ENCODE measurements around the gene PRCC.

Gene PRCC

DNA sequence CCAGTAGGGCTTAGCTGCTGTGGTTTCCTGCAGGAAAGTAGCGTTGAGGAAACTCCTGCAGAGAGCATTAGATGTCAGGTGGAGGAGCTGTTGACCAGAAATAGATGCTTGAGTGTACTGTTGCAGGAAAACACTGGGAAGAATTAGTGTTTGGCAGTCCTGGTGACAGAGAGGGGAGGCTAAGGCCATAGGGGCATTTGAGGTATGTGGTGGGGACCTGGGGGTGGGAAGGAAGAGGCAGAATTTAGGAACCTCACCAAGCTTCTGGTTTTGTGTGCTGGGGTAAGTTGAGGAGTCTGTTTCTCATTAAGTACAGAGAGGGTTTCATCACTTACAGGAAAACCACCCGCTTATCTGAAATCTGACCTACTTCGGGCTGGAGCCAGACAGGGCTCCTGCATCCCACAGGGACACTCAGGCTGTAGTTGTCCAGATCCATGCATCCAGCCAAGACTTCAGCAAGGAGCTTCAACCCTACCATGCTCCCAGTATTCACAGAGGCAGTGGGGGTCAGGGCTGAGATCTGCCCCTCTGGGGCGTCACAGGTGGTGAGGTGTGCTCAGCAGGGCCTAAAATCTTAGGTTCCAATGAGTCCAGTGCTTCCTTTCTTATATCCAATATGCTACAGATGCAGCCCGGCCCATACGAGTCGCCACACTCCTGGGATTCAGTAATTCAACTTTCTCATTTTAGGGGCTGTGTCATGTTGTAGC is 34.2 kb downstream of the PRCC start:
- H3K4me1 ChIP-seq, result no peaks in the 10 kb centered on the region
- H3K36me3 ChIP-seq (replicated peaks), result peaks cover 52% of the 10 kb centered on the region
- DNase-seq (ENCODE audit: low spot score in 2 of 2), result no peak
- in situ Hi-C loops (cut with MboI; ENCODE audit: low sequenced_read_pairs), result no loop called here
- no peaks in the 10 kb centered on the region for H3K27me3 ChIP-seq (ENCODE audit: low read depth)
- H3K4me3 ChIP-seq, result no peak overlapping the region
- no peaks in the 10 kb centered on the region for H3K9me3 ChIP-seq

DNA sequence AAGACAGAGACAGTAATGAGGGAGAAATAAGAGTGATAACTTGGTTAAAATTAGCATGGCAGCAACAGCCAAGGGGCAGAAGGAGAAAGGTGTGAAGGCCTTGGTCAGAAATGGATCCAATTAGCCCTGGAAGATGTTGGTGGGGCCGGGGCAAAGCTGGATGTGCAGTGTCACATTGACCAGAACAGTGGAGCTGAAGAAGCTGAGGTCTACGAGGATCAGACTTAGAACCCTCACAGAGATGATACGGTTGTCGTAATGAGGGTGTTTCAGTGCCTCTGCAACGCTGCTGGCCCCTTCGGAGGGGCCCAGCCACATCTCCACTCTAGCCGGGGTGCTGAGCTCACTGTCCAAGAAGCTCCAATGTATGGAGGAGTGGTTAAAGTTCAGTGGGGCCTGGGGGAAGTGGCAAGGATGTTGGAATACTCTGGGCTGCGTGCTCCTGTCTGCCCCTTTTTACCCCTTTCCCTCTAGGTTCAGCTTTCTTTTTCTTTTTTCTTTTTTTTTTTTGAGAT is 35.1 kb downstream of the PRCC start:
- in situ Hi-C loops (cut with MboI; ENCODE audit: low sequenced_read_pairs), result no loop called here
- Histone ChIP-seq H3K9me3 (no peaks in the 10 kb centered on the region), H3K27me3 (ENCODE audit: low read depth) (no peaks in the 10 kb centered on the region), H3K36me3 (replicated peaks) (peaks cover 43% of the 10 kb centered on the region), H3K4me1 (no peaks in the 10 kb centered on the region), H3K4me3 (no peak overlapping the region)
- no peak for DNase-seq (ENCODE audit: low spot score in 2 of 2)

DNA sequence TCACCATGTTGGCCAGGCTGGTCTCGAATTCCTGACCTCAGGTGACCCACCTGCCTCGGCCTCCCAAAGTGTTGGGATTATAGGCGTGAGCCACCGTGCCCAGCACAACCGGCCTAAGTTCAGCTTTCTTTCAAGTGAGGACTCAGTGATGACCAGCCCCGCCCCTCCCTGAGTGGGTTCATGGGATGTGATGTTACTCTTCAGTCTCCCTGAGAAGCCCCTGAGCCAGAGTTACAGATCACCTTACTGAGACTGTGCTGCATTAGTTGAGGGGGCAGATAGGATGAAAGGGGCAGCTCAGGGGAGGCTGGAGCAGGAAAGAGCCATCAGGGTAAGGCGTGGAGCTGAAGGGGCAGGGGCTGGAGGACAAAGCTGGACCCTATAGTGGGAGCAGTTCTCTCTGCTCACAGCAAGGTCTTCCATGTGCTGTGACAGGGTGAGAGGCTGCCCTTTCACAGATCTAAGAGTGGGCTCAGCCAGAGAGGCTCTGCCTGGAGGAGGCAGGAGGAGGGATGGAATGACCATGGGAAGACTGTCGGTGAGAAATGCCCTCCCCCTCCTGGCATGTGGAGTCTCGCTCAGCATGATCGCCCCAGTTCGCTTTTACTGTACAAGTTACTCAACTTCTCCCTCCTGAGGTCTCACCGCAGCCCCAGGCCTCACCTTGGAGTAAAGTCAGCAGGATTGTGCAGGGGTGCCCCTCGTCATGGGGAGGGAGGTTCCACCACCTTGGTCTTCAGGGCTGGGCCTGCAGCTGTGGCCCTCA is 35.9 kb downstream of the PRCC start:
- DNase-seq (ENCODE audit: low spot score in 2 of 2), result no peak
- Histone ChIP-seq H3K4me3 (no peak overlapping the region), H3K9me3 (no peaks in the 10 kb centered on the region), H3K4me1 (no peaks in the 10 kb centered on the region), H3K27me3 (ENCODE audit: low read depth) (no peaks in the 10 kb centered on the region), H3K36me3 (replicated peaks) (peaks cover 35% of the 10 kb centered on the region)
- in situ Hi-C loops (cut with MboI; ENCODE audit: low sequenced_read_pairs), result no loop called here

DNA sequence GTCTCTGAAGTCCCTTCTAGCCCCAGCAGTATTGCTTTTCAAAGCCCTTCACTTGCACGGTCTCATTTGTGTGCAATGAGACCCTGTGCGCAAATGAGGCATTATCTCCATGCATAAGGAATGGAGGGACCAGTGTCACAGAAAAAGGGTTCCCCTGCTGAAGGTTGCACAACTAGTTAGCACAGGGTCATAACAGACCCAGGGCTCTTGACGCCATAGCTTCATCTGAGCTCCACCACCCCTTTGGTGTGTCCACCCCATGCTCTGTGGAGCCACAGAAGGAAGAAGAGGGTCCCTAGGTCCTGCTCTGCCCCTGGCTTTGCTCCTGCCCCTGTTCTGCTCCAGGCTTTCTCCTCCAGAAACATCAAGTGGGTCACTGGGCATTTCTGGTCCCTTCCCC is 36.7 kb downstream of the PRCC start:
- Histone ChIP-seq H3K9me3 (no peaks in the 10 kb centered on the region), H3K36me3 (replicated peaks) (peaks cover 28% of the 10 kb centered on the region), H3K4me3 (no peak overlapping the region), H3K27me3 (ENCODE audit: low read depth) (no peaks in the 10 kb centered on the region), H3K4me1 (no peaks in the 10 kb centered on the region)
- no peak for DNase-seq (ENCODE audit: low spot score in 2 of 2)
- in situ Hi-C loops (cut with MboI; ENCODE audit: low sequenced_read_pairs), result no loop called here

DNA sequence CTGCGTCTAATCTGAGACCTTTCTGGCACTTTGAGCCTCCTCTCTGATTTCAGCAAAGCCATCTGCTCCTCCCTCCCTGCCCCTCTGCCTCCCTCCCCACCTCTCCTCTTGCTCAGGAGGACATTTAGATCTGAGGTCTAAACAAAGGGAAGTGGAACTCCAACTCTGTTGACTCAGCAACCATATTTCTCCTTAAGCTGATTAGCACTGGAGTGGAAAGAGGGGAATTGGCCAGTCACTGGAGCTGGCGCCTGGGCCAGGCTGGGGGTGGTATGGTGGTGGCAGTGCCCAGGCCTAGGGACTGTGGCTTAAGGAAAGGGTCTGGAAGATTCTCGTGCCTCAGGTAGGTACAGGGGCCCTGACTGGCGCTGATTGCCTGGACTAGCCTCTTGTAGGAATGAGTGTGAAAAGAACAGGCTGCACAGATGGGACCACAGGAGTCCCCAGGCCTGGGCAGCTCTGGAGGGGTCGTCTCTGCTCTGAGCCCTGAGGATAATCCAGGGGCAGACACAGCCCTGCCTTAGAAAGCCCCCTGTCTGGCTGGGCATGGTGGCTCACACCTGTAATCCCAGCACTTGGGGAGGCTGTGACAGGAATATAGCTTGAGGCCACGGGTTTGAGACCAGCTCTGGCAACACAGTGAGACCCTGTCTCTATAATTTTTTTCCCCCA is 37.4 kb downstream of the PRCC start:
- DNase-seq (ENCODE audit: low spot score in 2 of 2), result no peak
- no peaks in the 10 kb centered on the region for H3K4me1 ChIP-seq
- peaks cover 23% of the 10 kb centered on the region for H3K36me3 ChIP-seq (replicated peaks)
- in situ Hi-C loops (cut with MboI; ENCODE audit: low sequenced_read_pairs), result no loop called here
- no peak overlapping the region for H3K4me3 ChIP-seq
- no peaks in the 10 kb centered on the region for H3K27me3 ChIP-seq (ENCODE audit: low read depth)
- no peaks in the 10 kb centered on the region for H3K9me3 ChIP-seq

DNA sequence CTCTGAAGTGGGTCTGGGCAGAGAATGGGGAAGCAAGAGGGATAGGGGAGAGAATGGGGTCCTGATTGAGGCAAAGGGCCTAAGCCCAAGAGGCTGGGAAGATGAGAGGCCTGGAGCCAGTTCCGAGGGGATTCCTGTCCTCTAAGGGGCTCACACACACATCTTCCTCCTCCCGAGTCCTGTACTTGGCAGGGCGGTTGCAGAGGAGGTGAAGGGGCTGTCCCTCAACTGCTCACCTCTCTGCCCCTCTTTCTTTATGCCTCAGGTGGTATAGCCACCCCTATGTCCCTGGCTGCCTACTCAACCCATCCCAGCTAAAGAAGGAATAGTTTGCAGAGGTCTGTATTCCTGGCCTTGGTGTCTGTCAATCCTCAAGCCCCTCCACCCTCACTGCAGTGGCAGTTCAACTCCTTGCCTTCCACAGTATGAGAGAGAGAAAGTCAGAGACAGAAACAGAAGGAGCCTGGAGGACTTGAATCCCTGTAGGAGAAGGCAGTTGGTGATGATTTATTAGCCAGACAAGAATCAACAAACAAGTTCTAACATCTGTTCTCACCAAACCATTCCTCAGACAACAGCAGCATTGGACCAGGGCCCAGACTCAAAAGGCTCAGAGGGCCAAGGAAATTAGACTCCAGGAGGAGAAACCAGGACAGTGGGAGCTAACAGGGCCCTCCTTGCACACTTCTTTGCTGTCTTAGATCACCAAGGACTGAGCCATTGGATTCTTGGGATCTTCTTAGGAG is 38.6 kb downstream of the PRCC start:
- DNase-seq (ENCODE audit: low spot score in 2 of 2), result no peak
- in situ Hi-C loops (cut with MboI; ENCODE audit: low sequenced_read_pairs), result no loop called here
- Histone ChIP-seq H3K9me3 (no peaks in the 10 kb centered on the region), H3K4me3 (no peak overlapping the region), H3K36me3 (replicated peaks) (peaks cover 14% of the 10 kb centered on the region), H3K4me1 (no peaks in the 10 kb centered on the region), H3K27me3 (ENCODE audit: low read depth) (no peaks in the 10 kb centered on the region)

DNA sequence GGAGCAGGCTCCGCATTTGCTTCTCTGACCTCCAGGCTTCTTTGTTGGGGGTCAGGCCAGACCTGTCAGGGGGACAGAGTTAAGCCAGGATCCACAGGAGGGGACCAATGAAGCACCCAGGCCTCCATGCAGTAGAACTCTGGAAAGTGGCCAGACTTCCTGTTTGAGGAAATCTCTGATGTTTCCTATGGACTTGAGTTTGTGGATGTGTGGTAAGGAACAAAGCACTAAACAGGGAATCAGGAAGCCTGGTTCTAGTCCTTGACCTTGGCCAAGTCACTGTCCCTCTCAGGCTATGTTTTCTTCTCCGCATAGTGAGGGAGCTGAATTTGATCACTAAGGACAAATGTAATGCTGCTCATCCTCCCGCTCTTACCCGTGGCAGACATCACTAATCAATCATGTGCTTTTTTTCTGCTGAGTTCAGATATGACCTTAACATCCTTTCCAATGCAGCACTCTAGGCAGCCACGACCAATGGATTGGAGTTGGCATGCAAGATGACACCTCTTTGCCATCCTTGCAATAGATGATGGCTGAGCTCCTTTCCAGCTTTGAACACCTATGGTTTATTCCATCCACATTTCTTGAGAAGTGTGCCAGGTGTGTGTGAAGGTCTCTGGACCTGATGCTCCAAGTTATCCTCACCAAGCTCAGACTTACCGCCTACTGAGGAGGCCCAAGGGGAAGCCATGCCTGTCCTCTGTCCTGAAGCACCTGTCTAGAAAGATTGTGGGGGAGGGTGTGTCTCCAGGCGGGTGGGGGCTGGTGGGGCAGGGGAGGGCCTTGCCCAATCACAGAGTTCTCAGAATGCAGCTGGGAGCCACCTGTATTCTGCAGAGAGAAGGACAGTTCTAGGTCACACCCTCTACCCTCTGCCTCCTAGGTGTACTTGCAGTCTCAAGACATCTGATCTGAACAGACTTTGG is 39.4 kb downstream of the PRCC start:
- peaks cover 6% of the 10 kb centered on the region for H3K36me3 ChIP-seq (replicated peaks)
- H3K9me3 ChIP-seq, result no peaks in the 10 kb centered on the region
- no peak overlapping the region for H3K4me3 ChIP-seq
- in situ Hi-C loops (cut with MboI; ENCODE audit: low sequenced_read_pairs), result no loop called here
- DNase-seq (ENCODE audit: low spot score in 2 of 2), result no peak
- no peaks in the 10 kb centered on the region for H3K27me3 ChIP-seq (ENCODE audit: low read depth)
- H3K4me1 ChIP-seq, result no peaks in the 10 kb centered on the region

DNA sequence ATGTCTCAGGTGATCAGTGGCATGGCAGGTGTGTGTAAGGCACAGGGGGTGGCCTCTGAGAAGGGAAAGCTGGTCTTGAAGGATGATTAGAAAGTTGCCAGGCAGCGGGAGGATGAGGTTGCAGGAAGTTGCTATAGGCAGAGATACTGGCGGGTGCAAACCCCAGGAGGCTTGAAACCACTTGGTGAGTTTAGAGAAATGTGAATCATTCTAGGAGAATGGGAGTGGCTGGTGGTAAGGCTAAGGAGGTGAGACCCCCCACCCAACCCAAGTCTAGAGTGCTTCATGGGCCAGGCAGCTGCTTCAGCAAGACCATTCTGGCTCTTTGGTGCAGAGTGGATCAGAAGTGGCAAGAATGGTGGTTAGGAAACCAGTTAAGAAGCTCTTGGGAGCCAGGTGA is 40.3 kb downstream of the PRCC start:
- H3K27me3 ChIP-seq (ENCODE audit: low read depth), result no peaks in the 10 kb centered on the region
- H3K4me3 ChIP-seq, result no peak overlapping the region
- DNase-seq (ENCODE audit: low spot score in 2 of 2), result no peak
- no peaks in the 10 kb centered on the region for H3K9me3 ChIP-seq
- H3K36me3 ChIP-seq (replicated peaks), result 0 out of 2 replicates have a peak, but pooled peaks cover 2% of the 10 kb centered on the region
- in situ Hi-C loops (cut with MboI; ENCODE audit: low sequenced_read_pairs), result no loop called here
- no peaks in the 10 kb centered on the region for H3K4me1 ChIP-seq

DNA sequence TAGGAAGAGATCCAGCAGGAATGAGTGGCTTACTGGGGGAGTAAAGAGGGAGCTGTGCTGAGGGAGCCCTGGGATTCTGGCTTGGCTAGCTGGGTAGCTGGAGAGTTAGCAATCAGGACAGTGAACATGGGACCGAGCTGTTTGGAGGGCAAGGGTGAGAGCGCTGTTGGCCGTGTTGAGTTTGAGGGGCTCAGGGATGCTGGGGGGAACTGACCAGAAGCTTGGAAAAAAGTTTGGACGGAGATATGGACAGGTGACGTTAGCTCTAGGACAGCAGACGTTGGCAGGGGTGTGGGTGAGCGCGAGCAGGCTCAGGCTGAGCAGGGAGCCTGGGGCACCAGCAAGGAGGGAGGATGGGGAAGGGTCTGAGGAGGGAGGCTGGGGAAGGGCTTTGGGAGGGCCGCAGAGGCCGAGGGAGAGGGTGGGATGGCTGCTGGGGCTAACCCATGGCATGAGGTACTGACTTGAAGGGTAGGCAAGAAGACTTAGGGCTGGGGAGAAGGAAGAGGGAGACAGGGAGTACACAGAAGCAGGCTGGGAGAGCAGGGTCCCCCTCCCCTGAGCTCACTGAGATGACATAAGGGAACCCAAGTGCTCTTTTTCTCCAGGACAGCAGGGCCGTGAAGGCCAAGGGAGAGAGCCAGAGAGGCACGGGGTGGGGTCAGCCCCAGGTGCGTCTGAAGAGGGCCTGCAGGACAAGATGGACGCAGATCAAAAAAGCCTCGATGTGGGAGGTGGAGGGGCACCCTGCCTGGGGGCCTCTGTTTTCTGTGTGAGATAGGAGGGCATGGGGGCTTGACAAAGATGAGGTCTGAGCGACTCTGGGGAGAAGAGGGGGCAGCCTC is 41.1 kb downstream of the PRCC start:
- in situ Hi-C loops (cut with MboI; ENCODE audit: low sequenced_read_pairs), result no loop called here
- no peak overlapping the region for H3K4me3 ChIP-seq

DNA sequence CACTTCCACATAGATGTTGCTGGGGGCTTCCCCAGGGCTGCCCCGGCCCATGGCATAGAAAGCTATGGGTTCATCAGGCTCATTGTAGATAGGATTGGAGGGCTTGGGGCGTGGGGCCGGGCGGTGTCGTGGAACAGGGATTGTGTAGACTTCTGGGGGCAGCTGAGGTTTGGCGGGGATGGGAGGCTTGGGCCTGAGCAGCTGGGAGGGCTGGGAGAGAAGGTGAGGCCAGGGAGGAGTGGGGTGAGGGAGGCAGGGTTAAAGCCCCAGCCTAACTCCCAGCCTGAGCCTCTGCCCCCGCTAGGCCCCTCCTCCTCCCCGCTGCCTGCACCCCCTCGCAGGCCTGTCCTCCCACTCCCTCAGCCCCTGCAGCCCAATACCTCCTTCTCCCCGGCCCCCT is 41.9 kb downstream of the PRCC start:
- Histone ChIP-seq H3K36me3 (replicated peaks) (0 out of 2 replicates have a peak, but pooled peaks cover 2% of the 10 kb centered on the region), H3K9me3 (no peaks in the 10 kb centered on the region), H3K4me3 (no peak overlapping the region), H3K27me3 (ENCODE audit: low read depth) (no peaks in the 10 kb centered on the region), H3K4me1 (peaks cover 8% of the 10 kb centered on the region)
- DNase-seq (ENCODE audit: low spot score in 2 of 2), result no peak
- in situ Hi-C loops (cut with MboI; ENCODE audit: low sequenced_read_pairs), result no loop called here

More for the DNA sequence above, 41.1 kb downstream of the PRCC start:
- no peak for DNase-seq (ENCODE audit: low spot score in 2 of 2)
- Histone ChIP-seq H3K27me3 (ENCODE audit: low read depth) (no peaks in the 10 kb centered on the region), H3K9me3 (no peaks in the 10 kb centered on the region), H3K4me1 (peaks cover under 1% of the 10 kb centered on the region; the same call in 1 of the 2 replicates), H3K36me3 (replicated peaks) (0 out of 2 replicates have a peak, but pooled peaks cover 2% of the 10 kb centered on the region)

DNA sequence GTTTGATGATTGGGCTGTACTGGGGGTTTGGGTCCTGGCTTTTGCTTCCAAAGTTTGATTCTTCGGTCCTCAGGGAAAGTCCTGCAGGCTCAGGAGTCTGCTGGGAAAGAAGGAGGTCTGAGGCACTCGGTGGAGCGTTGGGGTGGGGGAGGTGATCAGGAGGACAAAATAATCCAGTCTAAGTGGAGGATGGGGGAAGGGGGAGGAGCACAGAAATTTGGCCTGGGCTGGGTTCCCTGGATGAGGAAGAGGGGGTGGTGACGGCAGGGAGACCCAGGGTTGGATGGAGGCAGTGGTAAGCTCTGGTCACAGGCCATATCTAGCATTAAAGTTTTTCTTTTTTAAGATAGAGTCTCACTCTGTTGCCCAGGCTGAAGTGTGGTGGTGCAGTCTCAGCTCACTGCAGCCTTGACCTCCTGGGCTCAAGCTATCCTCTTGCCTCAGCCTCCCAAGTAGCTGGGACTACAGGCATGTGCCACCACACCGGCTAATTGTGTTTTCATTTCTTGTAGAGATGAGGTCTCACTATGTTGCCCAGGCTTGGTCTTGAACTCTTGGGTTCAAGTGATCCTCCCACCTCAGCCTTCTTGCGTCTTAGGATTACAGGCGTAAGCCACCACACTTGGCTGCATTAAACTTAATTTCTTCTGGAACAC is 42.5 kb downstream of the PRCC start:
- Histone ChIP-seq H3K27me3 (ENCODE audit: low read depth) (no peaks in the 10 kb centered on the region), H3K4me1 (peaks cover 8% of the 10 kb centered on the region), H3K4me3 (no peak overlapping the region), H3K36me3 (replicated peaks) (0 out of 2 replicates have a peak, but pooled peaks cover 2% of the 10 kb centered on the region), H3K9me3 (no peaks in the 10 kb centered on the region)
- in situ Hi-C loops (cut with MboI; ENCODE audit: low sequenced_read_pairs), result no loop called here
- no peak for DNase-seq (ENCODE audit: low spot score in 2 of 2)
